ENCODE measurements around the gene ALDH1A1. TPM values are rescaled to one million over a fixed set of nuclear protein-coding genes. Genes with fewer than 3 reads are reported as not detected.

Gene ALDH1A1
- total RNA-seq, 2 donors from 2014 or later: 0.16 to 0.82 TPM

DNA sequence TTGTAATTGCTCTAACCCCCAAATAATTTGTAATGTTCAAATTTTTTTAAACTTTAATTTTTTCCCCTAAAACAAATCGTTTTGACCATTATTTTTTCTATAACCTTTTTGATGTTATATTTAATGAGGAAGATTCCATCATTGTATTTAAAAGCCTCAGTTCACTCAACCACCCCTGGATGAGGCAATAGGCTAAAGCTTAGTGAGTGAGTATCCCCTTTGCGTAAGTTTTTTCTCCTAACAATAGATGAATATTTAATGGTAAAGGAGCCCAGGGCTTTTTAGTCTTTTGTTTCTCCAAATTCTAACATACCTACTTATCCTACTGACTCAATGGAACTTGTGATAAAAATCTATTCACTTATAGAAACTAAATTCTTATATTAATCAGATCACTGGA, 38.1 kb downstream of the ALDH1A1 start:
- peaks cover 5% of the 10 kb centered on the region for H3K4me1 Mint-ChIP-seq
- ATAC-seq (no peak), DNase-seq (no peak)
- H3K36me3 Mint-ChIP-seq (ENCODE audit: low read depth): no peaks in the 10 kb centered on the region
- H3K27me3 Mint-ChIP-seq: peaks cover 18% of the 10 kb centered on the region
- H3K9me3 ChIP-seq (ENCODE audit: control insufficient read depth, low read length, poor library complexity, severe bottlenecking): no peaks in the 10 kb centered on the region
- no peak overlapping the region for H3K4me3 Mint-ChIP-seq
- H3K27ac Mint-ChIP-seq: no peak overlapping the region

DNA sequence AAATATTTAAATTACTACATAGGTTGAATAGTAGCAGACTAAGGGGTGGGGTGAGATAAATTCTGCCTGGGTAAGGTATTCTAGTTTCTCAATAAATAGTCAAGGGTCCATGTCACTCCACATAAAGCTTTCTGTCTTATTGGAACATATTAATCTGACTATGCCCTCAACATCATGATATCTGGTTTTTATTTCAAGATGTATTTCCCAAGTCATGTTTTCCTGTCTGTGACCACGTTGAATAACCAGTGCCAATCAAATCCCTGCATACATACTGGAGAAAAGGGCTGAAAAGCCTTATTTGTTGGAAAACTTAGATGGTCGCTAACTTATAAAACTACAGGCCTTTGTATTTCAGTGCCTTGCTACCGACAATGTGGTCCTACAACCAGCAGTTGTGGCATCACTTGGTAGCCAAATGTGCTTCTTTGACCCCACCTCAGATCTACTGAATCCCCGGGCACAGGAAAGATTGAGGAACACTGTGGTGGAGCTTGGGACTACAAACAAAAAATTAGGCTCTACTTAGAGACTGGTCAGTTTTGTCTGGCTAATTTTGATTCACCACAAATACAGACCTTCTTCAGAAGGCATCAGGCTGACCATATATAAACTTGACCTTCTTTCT, 39.4 kb downstream of the ALDH1A1 start:
- no peaks in the 10 kb centered on the region for H3K36me3 Mint-ChIP-seq (ENCODE audit: low read depth)
- DNase-seq: no peak
- H3K9me3 ChIP-seq (ENCODE audit: control insufficient read depth, low read length, poor library complexity, severe bottlenecking): no peaks in the 10 kb centered on the region
- H3K4me1 Mint-ChIP-seq: peaks cover 5% of the 10 kb centered on the region
- peaks cover 7% of the 10 kb centered on the region for H3K27me3 Mint-ChIP-seq
- no peak for ATAC-seq
- H3K27ac Mint-ChIP-seq: no peak overlapping the region
- H3K4me3 Mint-ChIP-seq: no peak overlapping the region

DNA sequence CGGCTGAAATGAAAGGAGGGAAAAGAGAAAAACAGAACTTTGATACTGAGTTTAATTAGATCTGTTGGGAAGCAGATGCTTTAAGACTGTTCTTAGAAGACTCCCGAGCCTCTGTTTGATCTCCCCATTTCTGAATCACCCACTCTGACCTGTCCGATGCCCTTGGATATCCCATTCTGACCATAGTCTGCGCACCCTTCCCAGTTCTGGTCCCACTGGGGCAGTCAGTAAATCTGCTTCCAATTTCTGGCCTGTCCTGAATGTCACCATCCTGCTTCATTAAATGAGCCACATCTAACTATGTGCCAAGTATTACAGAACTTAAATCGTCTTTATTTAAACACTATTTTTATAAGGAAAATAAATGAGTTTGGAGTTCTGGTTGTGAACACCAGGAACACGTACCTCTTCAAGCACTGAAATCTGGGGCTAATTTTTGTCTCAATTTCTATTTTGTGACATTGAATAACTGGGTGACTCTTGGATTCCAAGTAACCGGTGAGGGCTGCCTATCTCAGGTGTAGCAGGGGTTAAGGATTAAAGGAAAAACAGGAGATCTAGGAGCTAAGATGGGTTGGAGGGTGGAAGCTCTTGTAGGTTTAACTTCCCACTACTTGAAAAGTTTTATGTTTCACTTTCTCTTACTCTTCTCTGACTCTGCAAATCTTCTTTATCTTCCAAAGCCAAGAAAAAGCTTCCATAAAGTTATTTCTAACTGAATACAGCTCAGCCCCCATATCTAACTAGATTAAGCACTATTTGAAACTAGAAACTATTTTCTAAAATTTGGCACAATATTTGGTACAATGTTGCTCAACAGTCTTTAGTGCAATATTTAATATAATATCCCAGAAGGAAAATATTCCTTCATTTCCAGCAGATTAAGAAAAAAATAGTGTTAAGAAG, 40.1 kb downstream of the ALDH1A1 start:
- DNase-seq: no peak
- Mint-ChIP-seq H3K27me3 (peaks cover 7% of the 10 kb centered on the region), H3K4me3 (no peak overlapping the region), H3K36me3 (ENCODE audit: low read depth) (no peaks in the 10 kb centered on the region), H3K27ac (no peak overlapping the region), H3K4me1 (peaks cover 5% of the 10 kb centered on the region)
- no peaks in the 10 kb centered on the region for H3K9me3 ChIP-seq (ENCODE audit: control insufficient read depth, low read length, poor library complexity, severe bottlenecking)
- no peak for ATAC-seq

DNA sequence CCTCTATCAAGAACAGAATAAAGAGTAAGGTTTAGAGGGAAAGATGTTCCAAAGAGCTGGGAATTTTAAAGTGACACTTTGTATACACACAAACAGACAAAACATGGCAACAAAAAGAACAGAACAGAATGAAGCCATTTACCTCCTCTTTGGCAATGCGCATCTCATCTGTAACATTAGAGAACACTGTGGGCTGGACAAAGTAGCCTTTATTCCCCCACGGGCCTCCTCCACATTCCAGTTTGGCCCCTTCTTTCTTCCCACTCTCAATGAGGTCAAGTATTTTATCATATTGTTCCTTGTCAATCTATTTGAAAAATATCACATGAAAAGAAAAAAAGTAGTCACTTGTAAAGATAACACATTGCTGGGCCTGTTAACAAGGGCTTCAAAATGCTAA, 41.0 kb downstream of the ALDH1A1 start:
- Mint-ChIP-seq H3K27me3 (peaks cover 7% of the 10 kb centered on the region), H3K4me1 (peaks cover 5% of the 10 kb centered on the region), H3K27ac (no peak overlapping the region), H3K36me3 (ENCODE audit: low read depth) (no peaks in the 10 kb centered on the region), H3K4me3 (no peak overlapping the region)
- no peaks in the 10 kb centered on the region for H3K9me3 ChIP-seq (ENCODE audit: control insufficient read depth, low read length, poor library complexity, severe bottlenecking)
- DNase-seq: no peak
- no peak for ATAC-seq

DNA sequence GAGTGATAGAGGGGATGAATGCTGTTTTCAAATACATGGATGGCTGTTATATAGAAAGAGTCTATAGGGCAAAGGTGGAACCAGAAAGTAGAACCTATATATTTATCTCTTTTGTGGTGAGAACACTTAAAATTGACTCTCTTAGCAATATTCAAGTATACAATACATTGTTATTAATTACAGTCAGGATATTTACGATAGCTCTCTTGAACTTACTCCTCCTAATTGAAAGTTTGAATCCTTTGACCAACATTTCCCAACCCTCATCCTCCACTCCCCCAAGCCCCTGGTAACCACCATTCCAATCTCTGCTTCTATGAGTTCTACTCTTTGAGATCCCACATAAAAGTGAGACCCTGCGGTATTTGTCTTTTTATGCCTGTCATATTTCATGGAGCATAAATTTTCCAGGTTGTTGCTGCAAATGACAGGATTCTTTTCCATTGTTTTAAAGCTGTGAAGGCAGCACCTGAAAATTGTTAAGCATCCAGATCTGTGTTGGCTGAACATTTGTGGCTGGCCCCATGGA, 41.5 kb downstream of the ALDH1A1 start:
- H3K4me3 Mint-ChIP-seq: no peak overlapping the region
- no peak for ATAC-seq
- H3K4me1 Mint-ChIP-seq: peaks cover 4% of the 10 kb centered on the region

DNA sequence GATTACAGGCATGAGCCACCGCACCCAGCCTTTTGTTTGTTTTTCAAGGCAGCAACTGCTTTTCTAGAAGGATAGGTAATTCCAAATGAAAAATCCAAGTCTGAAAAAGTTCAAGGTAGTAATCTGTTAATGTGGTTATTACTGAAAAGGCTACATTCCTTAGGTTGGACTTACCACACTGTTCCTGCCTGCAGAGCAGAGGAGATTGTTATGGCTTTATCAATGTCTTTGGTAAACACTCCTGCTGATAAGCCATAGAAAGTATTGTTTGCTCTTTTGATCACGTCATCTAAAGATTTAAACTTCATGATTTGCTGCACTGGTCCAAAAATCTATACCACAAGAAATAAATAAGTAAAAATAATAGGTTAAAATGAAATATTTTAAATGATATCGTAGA, 43.4 kb downstream of the ALDH1A1 start:
- Mint-ChIP-seq H3K36me3 (ENCODE audit: low read depth) (no peaks in the 10 kb centered on the region), H3K27me3 (peaks cover 12% of the 10 kb centered on the region), H3K4me3 (no peak overlapping the region), H3K27ac (no peak overlapping the region), H3K4me1 (no peaks in the 10 kb centered on the region)
- no peak for DNase-seq
- no peak for ATAC-seq
- H3K9me3 ChIP-seq (ENCODE audit: control insufficient read depth, low read length, poor library complexity, severe bottlenecking): no peaks in the 10 kb centered on the region

More for the DNA sequence above, 41.5 kb downstream of the ALDH1A1 start:
- no peaks in the 10 kb centered on the region for H3K9me3 ChIP-seq (ENCODE audit: control insufficient read depth, low read length, poor library complexity, severe bottlenecking)
- Mint-ChIP-seq H3K36me3 (ENCODE audit: low read depth) (no peaks in the 10 kb centered on the region), H3K27me3 (peaks cover 7% of the 10 kb centered on the region), H3K27ac (no peak overlapping the region)
- no peak for DNase-seq

DNA sequence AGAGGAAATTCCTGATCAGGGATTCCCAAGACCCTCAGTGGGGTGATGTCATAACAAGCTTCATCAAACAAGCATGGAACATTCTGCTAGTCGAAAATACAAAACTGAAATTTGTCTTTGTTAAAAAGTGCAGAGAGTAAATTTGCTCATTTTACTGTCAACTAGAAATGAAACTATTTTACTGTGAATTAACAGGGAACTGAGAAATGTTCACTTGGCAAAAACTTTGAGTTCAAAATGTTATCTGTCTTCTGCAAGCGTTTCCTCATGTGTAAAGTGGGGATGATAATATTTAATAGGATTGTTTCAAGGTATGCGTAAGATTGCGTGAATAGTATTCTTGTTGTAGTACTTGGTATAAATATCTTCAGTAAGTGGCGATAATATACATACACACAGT, 45.4 kb downstream of the ALDH1A1 start:
- ATAC-seq (no peak), DNase-seq (no peak)
- H3K9me3 ChIP-seq (ENCODE audit: control insufficient read depth, low read length, poor library complexity, severe bottlenecking): no peaks in the 10 kb centered on the region
- Mint-ChIP-seq H3K27me3 (peaks cover 24% of the 10 kb centered on the region), H3K27ac (no peak overlapping the region), H3K4me1 (no peaks in the 10 kb centered on the region), H3K36me3 (ENCODE audit: low read depth) (no peaks in the 10 kb centered on the region), H3K4me3 (no peak overlapping the region)

DNA sequence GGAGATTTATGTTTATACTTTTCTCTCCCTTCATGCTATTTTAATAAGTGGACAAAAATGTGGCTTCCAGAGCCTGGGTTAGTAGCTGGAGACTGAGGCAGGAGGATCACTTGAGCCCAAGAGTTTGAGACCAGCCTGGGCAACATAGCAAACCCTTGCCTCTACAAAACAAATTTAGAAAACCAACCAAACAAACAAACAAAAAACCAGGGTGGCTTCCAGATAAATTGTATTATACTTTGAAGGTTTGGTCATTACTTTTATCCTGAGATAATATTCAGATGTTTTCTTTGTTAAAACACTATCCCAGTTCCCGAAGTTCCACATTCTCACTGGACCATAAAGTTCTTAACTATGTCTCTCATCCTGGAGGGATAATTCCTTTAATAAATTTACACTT, 46.0 kb downstream of the ALDH1A1 start:
- ATAC-seq (no peak), DNase-seq (no peak)
- no peaks in the 10 kb centered on the region for H3K9me3 ChIP-seq (ENCODE audit: control insufficient read depth, low read length, poor library complexity, severe bottlenecking)
- Mint-ChIP-seq H3K4me1 (no peaks in the 10 kb centered on the region), H3K27me3 (peaks cover 22% of the 10 kb centered on the region), H3K4me3 (no peak overlapping the region), H3K36me3 (ENCODE audit: low read depth) (no peaks in the 10 kb centered on the region), H3K27ac (no peak overlapping the region)

DNA sequence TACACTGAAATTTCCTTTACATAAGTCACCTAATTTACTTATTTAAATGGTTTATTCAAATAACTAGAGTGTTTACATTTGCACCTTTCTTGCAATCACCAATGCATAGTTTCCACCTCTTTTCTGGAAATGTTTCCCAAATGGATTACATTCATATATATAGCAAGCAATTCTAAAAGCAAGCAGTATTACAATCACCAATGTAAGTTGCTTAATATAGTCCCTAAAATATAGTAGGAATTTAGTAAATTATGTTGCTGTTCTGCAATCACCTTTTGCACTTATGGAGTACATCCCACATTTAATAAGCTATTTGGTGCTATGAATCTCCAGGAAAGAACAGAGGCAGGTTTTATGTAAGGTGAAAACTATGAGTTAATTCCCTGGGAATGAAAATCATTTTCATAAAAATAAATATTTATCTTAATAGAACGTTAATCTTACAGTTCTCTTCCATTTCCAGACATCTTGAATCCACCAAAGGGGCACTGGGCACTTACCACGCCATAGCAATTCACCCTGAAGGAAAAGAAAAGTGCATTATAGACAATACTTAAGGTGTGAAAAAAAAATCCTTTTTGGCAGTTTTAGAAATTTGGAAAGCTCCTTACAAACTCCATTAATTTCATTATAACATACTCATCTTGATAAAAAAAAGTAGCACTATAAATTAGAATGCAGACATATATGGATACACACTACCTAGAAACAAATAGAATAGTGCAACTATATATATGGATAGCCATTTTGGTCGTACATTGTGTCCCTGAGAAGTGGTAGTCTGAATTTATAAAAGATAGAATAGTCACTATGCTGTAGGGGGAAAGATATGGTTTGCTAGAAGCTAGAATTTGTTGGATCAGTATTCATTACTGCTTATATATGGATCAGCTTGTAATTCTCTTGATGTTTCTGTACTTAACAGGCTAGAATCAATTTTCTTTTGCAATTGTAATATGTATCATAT, 47.1 kb downstream of the ALDH1A1 start:
- no peak overlapping the region for H3K4me3 Mint-ChIP-seq
- ATAC-seq: no peak
- no peak overlapping the region for H3K27ac Mint-ChIP-seq
- no peak for DNase-seq
- H3K27me3 Mint-ChIP-seq: peaks cover 16% of the 10 kb centered on the region
- no peaks in the 10 kb centered on the region for H3K9me3 ChIP-seq (ENCODE audit: control insufficient read depth, low read length, poor library complexity, severe bottlenecking)
- no peaks in the 10 kb centered on the region for H3K4me1 Mint-ChIP-seq
- no peaks in the 10 kb centered on the region for H3K36me3 Mint-ChIP-seq (ENCODE audit: low read depth)

DNA sequence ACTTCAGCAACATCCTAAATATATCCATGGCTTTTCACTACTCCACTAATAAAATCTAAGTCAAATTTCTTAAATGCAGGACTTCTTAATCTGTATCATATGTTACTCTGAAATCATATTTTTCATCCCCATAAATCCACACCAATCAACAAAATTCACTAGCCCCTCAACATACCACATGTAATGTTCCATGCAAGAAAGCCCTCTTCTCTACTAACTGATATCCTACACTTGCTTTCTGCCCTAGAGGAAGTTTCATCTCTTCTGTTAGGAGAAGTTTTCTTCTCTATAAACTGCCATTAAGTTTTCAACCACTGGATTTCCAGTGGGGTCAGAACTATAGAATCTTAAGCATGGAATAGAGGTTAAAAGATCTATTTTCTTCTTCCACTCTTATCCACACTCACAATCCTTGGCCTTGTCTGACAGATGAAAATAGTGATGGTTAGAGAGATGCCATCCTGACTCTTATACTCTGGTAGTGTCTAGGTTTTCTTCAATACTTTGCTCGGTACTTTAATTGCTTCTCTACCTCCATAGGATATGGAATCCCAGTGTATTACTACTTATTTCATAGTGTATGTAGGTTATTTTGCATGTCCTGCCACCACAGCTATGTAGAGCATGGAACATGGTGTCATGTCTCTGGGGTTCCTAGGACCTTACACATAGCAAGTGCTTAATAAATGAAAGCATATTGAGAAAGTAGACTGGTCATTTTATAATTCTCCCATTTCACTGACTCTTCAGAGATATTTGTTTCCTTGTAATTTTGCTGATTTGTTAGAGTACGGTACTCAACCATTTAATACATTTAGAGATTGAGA, 48.4 kb downstream of the ALDH1A1 start:
- Mint-ChIP-seq H3K4me3 (no peak overlapping the region), H3K27me3 (peaks cover 16% of the 10 kb centered on the region), H3K36me3 (ENCODE audit: low read depth) (no peaks in the 10 kb centered on the region), H3K4me1 (no peaks in the 10 kb centered on the region), H3K27ac (no peak overlapping the region)
- no peaks in the 10 kb centered on the region for H3K9me3 ChIP-seq (ENCODE audit: control insufficient read depth, low read length, poor library complexity, severe bottlenecking)
- ATAC-seq (no peak), DNase-seq (no peak)

DNA sequence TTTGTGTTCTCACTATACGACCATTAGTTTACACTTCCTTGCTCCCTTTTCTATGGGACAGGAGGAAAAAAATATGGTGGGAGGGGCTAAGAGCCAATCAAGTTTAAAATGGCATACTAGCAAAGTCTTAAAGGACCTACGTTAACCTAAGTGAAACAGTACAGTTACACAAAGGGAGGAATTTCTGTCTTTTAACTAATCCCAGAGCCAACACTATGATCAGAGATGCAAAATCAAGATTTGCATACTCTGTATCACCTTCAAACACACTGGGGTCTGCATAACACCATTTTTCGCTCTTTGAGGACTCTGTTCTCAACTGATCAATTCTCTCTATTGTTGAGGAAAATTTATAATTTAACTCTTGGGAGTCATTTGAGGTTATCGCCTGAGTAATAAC, 49.8 kb downstream of the ALDH1A1 start:
- Mint-ChIP-seq H3K27me3 (peaks cover 21% of the 10 kb centered on the region), H3K27ac (no peak overlapping the region), H3K36me3 (ENCODE audit: low read depth) (no peaks in the 10 kb centered on the region), H3K4me3 (no peak overlapping the region), H3K4me1 (no peaks in the 10 kb centered on the region)
- ATAC-seq (no peak), DNase-seq (no peak)
- H3K9me3 ChIP-seq (ENCODE audit: control insufficient read depth, low read length, poor library complexity, severe bottlenecking): no peaks in the 10 kb centered on the region

DNA sequence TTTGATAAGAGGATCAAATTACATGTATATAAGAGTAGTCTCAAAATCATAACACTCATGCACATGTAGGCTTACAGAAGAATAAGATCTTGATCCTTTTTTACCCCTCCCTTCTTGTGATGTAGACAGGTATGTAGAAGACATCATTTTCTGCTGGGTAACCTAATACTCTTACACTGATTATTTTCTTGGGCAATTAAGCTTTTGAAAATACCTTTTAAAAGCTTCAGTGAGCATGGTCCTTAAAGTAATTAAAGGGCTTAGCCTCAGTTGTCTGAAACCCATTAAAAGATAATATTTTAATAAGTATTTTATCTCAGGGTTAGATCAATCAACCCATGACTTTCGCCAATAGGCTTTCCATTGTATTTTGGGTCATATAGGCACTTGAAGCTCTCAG, 50.6 kb downstream of the ALDH1A1 start:
- peaks cover 27% of the 10 kb centered on the region for H3K27me3 Mint-ChIP-seq
- no peaks in the 10 kb centered on the region for H3K4me1 Mint-ChIP-seq
- ATAC-seq (no peak), DNase-seq (no peak)
- H3K27ac Mint-ChIP-seq: no peak overlapping the region
- no peaks in the 10 kb centered on the region for H3K36me3 Mint-ChIP-seq (ENCODE audit: low read depth)
- H3K9me3 ChIP-seq (ENCODE audit: control insufficient read depth, low read length, poor library complexity, severe bottlenecking): no peaks in the 10 kb centered on the region
- H3K4me3 Mint-ChIP-seq: no peak overlapping the region
